ENCODE measurements around the gene BRF1.

- TF ChIP-seq CTCF (IDR thresholded peaks at IDR 0.05) (no peak), EZH2phosphoT487 (IDR thresholded peaks at IDR 0.05) (no peak), EZH2 (IDR thresholded peaks at IDR 0.05) (no peak)
Observed at GRCh38 chr14:105252552-105253328, 48.1 kb downstream of the BRF1 start.
